Measurements from ENCODE around the gene ZNF428. TPM values are rescaled to one million over a fixed set of nuclear protein-coding genes. Genes with fewer than 3 reads are reported as not detected.

Gene ZNF428
- total RNA-seq, 1 donor from 2014 or later = 114 TPM

DNA sequence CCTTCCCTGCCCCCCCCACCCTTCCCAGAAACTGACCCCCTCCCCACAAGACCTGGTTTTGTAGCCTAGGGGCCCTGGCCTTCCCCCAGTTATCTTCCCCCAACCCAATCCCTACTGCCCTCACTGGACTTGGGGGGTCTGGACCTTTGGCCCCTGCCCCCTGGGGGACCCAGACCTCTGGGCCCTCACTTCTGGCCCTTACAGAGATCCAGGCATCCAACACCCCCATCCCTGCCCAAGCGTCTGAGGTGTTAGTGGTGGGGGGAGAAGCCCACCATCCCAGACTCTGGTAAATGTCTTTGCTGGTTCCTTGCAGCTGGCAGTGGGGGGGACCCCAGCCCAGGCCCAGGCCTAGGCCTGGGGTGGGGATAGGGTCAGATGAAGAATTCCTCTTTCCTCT, 3.5 kb upstream of the ZNF428 start:
- H3K27ac Mint-ChIP-seq (ENCODE audit: unreplicated experiment) = no peak overlapping the region
- H3K4me1 Mint-ChIP-seq = peaks cover 50% of the 10 kb centered on the region
- H3K27me3 Mint-ChIP-seq (ENCODE audit: low read depth) = peaks cover 13% of the 10 kb centered on the region
- DNase-seq (ENCODE audit: low read depth, low spot score) = no peak
- no peak overlapping the region for H3K4me3 Mint-ChIP-seq
- TF ChIP-seq, protein P1, sequence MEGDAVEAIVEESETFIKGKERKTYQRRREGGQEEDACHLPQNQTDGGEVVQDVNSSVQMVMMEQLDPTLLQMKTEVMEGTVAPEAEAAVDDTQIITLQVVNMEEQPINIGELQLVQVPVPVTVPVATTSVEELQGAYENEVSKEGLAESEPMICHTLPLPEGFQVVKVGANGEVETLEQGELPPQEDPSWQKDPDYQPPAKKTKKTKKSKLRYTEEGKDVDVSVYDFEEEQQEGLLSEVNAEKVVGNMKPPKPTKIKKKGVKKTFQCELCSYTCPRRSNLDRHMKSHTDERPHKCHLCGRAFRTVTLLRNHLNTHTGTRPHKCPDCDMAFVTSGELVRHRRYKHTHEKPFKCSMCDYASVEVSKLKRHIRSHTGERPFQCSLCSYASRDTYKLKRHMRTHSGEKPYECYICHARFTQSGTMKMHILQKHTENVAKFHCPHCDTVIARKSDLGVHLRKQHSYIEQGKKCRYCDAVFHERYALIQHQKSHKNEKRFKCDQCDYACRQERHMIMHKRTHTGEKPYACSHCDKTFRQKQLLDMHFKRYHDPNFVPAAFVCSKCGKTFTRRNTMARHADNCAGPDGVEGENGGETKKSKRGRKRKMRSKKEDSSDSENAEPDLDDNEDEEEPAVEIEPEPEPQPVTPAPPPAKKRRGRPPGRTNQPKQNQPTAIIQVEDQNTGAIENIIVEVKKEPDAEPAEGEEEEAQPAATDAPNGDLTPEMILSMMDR (conservative IDR thresholded peaks at IDR 0.05) = no peak
- peaks cover 31% of the 10 kb centered on the region for H3K36me3 Mint-ChIP-seq (ENCODE audit: low read depth)
- peaks cover 3% of the 10 kb centered on the region for H3K9me3 Mint-ChIP-seq

DNA sequence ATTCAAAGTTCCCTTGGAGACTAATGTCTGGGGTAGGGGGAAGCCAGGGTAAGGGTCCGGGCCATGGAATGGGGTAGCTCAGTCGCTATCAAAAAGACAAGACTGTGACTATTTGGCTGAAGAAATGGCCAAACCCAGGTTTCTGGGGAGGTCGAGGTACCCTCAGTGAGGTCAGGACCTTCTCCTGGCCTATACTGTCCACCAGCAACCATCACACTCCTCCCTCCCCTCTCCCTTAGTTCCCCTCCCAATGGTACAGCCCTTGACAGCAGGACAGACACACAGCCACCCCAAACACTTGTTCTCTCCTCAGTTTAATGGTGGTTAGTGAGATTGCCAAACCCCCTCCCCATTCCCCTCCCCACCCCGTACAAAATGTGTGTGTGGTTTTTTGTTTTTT, 2.6 kb upstream of the ZNF428 start:
- TF ChIP-seq, protein P1 (conservative IDR thresholded peaks at IDR 0.05) = no peak
- H3K27ac Mint-ChIP-seq (ENCODE audit: unreplicated experiment) = no peak overlapping the region
- H3K36me3 Mint-ChIP-seq (ENCODE audit: low read depth) = peaks cover 31% of the 10 kb centered on the region
- H3K9me3 Mint-ChIP-seq = peaks cover 3% of the 10 kb centered on the region
- DNase-seq (ENCODE audit: low read depth, low spot score) = no peak
- H3K4me1 Mint-ChIP-seq = peaks cover 42% of the 10 kb centered on the region
- H3K4me3 Mint-ChIP-seq = no peak overlapping the region
- peaks cover 13% of the 10 kb centered on the region for H3K27me3 Mint-ChIP-seq (ENCODE audit: low read depth)

DNA sequence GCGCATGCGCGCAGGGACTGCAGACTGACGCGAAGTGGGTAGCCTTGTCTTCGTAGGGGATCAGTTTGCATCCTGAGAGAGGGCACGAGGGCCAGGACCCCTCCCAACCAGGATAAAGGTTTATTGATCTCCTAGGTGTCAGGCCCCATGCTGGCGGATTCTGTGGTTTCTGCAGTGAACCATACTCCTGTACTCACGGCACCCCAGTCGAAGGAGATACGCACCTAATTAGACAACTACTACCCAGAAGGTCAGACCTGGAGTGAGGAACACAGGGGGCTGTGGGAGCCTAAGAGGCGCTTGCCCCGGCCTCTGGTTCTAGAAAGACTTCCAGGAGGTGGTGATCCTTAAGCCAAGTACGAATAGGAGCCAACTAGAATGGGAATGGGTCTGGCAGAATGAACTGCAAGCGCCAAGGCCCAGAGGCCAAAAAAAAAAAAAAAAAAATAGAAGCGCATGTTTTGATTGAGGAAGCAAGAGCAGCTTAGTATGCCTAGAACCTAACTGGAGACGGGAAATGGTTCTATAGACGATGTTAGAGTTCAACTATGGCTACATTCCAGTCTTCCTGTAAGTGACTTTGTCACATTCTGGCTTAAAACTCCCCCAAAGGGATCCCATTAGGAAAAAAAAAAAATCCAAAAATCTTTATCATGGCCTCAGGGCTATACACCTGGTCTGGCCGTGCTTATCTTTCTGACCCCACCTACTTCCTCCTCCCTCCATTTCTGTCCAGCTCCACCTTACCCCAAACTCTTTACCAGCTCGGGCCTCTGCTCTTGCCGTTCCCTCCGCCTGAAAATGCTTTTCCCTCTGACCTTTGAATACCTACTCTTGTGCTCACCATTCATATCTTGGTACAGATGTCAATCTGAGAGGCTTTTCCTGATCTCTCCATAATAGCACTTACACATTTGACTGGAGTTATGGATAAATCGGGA, 902 bp upstream of the ZNF428 start:
- Mint-ChIP-seq H3K4me1 (peaks cover 47% of the 10 kb centered on the region), H3K4me3 (peak overlapping the region; percentile 95), H3K27me3 (ENCODE audit: low read depth) (peaks cover 13% of the 10 kb centered on the region), H3K36me3 (ENCODE audit: low read depth) (peaks cover 26% of the 10 kb centered on the region), H3K27ac (ENCODE audit: unreplicated experiment) (peak overlapping the region; percentile 100), H3K9me3 (peaks cover 3% of the 10 kb centered on the region)
- TF ChIP-seq, protein P1 (conservative IDR thresholded peaks at IDR 0.05) = no peak
- no peak for DNase-seq (ENCODE audit: low read depth, low spot score)

- DNase-seq (ENCODE audit: low read depth, low spot score) = peak; percentile 47
- TF ChIP-seq, protein P1 (conservative IDR thresholded peaks at IDR 0.05) = no peak
- Mint-ChIP-seq H3K27me3 (ENCODE audit: low read depth) (peaks cover 10% of the 10 kb centered on the region), H3K27ac (ENCODE audit: unreplicated experiment) (peak overlapping the region; percentile 99), H3K4me1 (peaks cover 40% of the 10 kb centered on the region), H3K36me3 (ENCODE audit: low read depth) (peaks cover 20% of the 10 kb centered on the region), H3K4me3 (peak overlapping the region; percentile 95), H3K9me3 (peaks cover 3% of the 10 kb centered on the region)
These were observed 538 bp downstream of the ZNF428 start for GRCh38 chr19:43618921-43619261.

- Mint-ChIP-seq H3K27ac (ENCODE audit: unreplicated experiment) (no peak overlapping the region), H3K4me3 (peak overlapping the region; percentile 56)
- TF ChIP-seq, protein P1 (conservative IDR thresholded peaks at IDR 0.05) = no peak
These were observed 2.5 kb downstream of the ZNF428 start for GRCh38 chr19:43616954-43617353.

More at GRCh38 chr19:43616954-43617353, 2.5 kb downstream of the ZNF428 start:
- Mint-ChIP-seq H3K9me3 (peaks cover 6% of the 10 kb centered on the region), H3K27me3 (ENCODE audit: low read depth) (peaks cover 10% of the 10 kb centered on the region), H3K36me3 (ENCODE audit: low read depth) (peaks cover 31% of the 10 kb centered on the region), H3K4me1 (peaks cover 39% of the 10 kb centered on the region)
- no peak for DNase-seq (ENCODE audit: low read depth, low spot score)
